Neuronal stem cell (in vitro differentiated cells): ENCODE measurements around the gene PPARGC1A.

Experiments
- DNase-seq: peaks from one replicate; pipeline ENCODE4 v3.0.0-alpha.2; 2013; ENCODE audit warnings: low spot score
- H2AFZ ChIP-seq: one replicate; pipeline ENCODE4 v1.6.1; 2013; ENCODE audit warnings: mild to moderate bottlenecking, low read length, inconsistent platforms
- H2AK5ac ChIP-seq: 2 replicates; pipeline ENCODE4 v1.6.1; 2013; ENCODE audit warnings: low read depth, mild to moderate bottlenecking, inconsistent platforms, low read length, moderate library complexity, mixed read lengths
- H2BK120ac ChIP-seq: 2 replicates; pipeline ENCODE4 v1.6.1; 2013; ENCODE audit warnings: low read depth, mild to moderate bottlenecking, inconsistent platforms, low read length, moderate library complexity, mixed read lengths
- H2BK12ac ChIP-seq: one replicate; pipeline ENCODE4 v1.6.1; 2013; ENCODE audit warnings: low read length, inconsistent platforms
- H2BK15ac ChIP-seq: 2 replicates; pipeline ENCODE4 v1.6.1; 2013; ENCODE audit warnings: mild to moderate bottlenecking, low read length, inconsistent platforms, mixed read lengths
- H2BK5ac ChIP-seq: one replicate; pipeline ENCODE4 v1.6.1; 2013; ENCODE audit warnings: inconsistent platforms, mild to moderate bottlenecking, low read length, moderate library complexity
- H3K14ac ChIP-seq: one replicate; pipeline ENCODE4 v1.6.1; 2013; ENCODE audit warnings: low read length, inconsistent platforms
- H3K18ac ChIP-seq: 2 replicates; pipeline ENCODE4 v1.6.1; 2013; ENCODE audit warnings: low read length, inconsistent platforms
- H3K23ac ChIP-seq: 2 replicates; pipeline ENCODE4 v1.6.1; 2013; ENCODE audit warnings: low read depth, mild to moderate bottlenecking, mixed read lengths, low read length, inconsistent platforms; ENCODE audit not compliant: poor library complexity
- H3K27ac ChIP-seq: replicated peaks from 3 replicates; pipeline ENCODE4 v1.5.1; 2013; ENCODE audit warnings: low read length, inconsistent platforms
- H3K27me3 ChIP-seq, 3 experiments: 2 replicates each; pipeline ENCODE4 v1.6.1; 2013; ENCODE audit warnings: low read length in 3 of 3, mild to moderate bottlenecking in 2 of 3, inconsistent platforms in 1 of 3, low read depth in 1 of 3, mixed read lengths in 1 of 3, moderate library complexity in 1 of 3; ENCODE audit not compliant: control insufficient read depth in 3 of 3, insufficient read depth in 3 of 3
- H3K36me3 ChIP-seq, 2 donors: replicated peaks in 1 of 2; 2 replicates each; pipeline ENCODE4 v1.6.1; 2013; ENCODE audit warnings: low read length in 2 of 2; ENCODE audit not compliant: control insufficient read depth in 2 of 2, insufficient read depth in 2 of 2
- H3K4ac ChIP-seq: 2 replicates; pipeline ENCODE4 v1.6.1; 2013; ENCODE audit warnings: inconsistent platforms, mild to moderate bottlenecking, low read length, moderate library complexity
- H3K4me1 ChIP-seq, 2 donors: 1 replicate in 1 of 2; 2 replicates in 1 of 2; pipeline ENCODE4 v1.6.1; 2013; ENCODE audit warnings: low read length in 2 of 2, low read depth in 1 of 2; ENCODE audit not compliant: control insufficient read depth in 2 of 2, insufficient read depth in 1 of 2
- H3K4me2 ChIP-seq: one replicate; pipeline ENCODE4 v1.6.1; 2013; ENCODE audit warnings: mild to moderate bottlenecking, low read length, inconsistent platforms; ENCODE audit not compliant: insufficient read depth, poor library complexity, severe bottlenecking
- H3K4me3 ChIP-seq, 2 donors: 2 replicates each; pipeline ENCODE4 v1.5.1; 2013; ENCODE audit warnings: low read length in 2 of 2, mild to moderate bottlenecking in 2 of 2, inconsistent platforms in 1 of 2, moderate library complexity in 1 of 2
- H3K79me1 ChIP-seq: one replicate; pipeline ENCODE4 v1.6.1; 2013; ENCODE audit warnings: low read depth, mild to moderate bottlenecking, inconsistent platforms, low read length, moderate library complexity
- H3K9ac ChIP-seq: one replicate; pipeline ENCODE4 v1.6.1; 2013; ENCODE audit warnings: mild to moderate bottlenecking, low read depth, low read length, inconsistent platforms; ENCODE audit not compliant: poor library complexity
- H3K9me3 ChIP-seq, 2 donors: replicated peaks in 1 of 2; 2 replicates each; pipeline versions ENCODE3 to v1.6.1; 2013; ENCODE audit warnings: low read length in 2 of 2, mild to moderate bottlenecking in 2 of 2, inconsistent platforms in 1 of 2, low read depth in 1 of 2, mixed read lengths in 1 of 2, moderate library complexity in 1 of 2; ENCODE audit not compliant: control insufficient read depth in 2 of 2, insufficient read depth in 1 of 2
- H4K8ac ChIP-seq: one replicate; pipeline ENCODE4 v1.6.1; 2013; ENCODE audit warnings: low read depth, mild to moderate bottlenecking, inconsistent platforms, low read length, moderate library complexity
- H4K91ac ChIP-seq: one replicate; pipeline ENCODE4 v1.6.1; 2013; ENCODE audit warnings: low read length, low read depth, mild to moderate bottlenecking, inconsistent platforms; ENCODE audit not compliant: poor library complexity
- WGBS, 2 donors: extraction: QIAGEN DNeasy Blood & Tissue Kit; methylation state at CpG; one replicate each; pipeline ENCODE4 v1.1.7; 2013; ENCODE audit warnings: missing lambda C conversion rate in 2 of 2, mixed read lengths in 1 of 2; ENCODE audit not compliant: insufficient read length in 2 of 2, insufficient replicate concordance in 1 of 2; ENCODE audit errors: extremely low coverage in 2 of 2; 5-methylcytosine and 5-hydroxymethylcytosine counted together

PPARGC1A gene

DNA sequence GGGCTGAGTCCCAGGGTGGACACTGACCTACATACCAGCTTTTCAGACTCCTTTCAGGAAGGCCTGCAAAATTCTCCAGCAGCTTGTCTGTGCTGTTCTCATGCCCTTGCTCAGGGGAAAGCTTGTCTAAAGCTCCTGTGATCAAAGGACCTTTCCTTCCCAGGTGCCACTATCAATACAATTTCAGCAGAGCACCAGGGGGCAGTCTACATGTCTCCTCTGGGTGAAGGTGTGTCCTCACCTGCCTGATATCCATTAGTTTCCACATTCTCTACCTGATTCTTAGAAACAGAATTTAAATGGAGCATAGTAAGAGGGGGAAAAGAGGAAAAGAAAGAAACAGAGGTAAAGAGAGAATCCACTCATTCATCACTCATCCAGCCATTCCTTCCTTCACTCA, 114.2 kb downstream of the PPARGC1A start:
- Histone ChIP-seq H3K9me3 (no peaks in the 10 kb centered on the region), H3K18ac (no peak overlapping the region), H2BK15ac (no peak overlapping the region), H3K36me3 (no peaks in the 10 kb centered on the region), H2BK12ac (no peak overlapping the region), H3K4me3 (no peak overlapping the region), H2AK5ac (no peak overlapping the region), H3K27ac (no peak overlapping the region), H3K9ac (no peak overlapping the region), H3K4me1 (peaks cover 0 to 2% of the 10 kb centered on the region in 2 donors), H2AFZ (no peak overlapping the region), H2BK120ac (no peak overlapping the region), H3K27me3 (no peaks in the 10 kb centered on the region), H3K23ac (no peak overlapping the region), H3K4me2 (no peak overlapping the region), H2BK5ac (no peak overlapping the region), H3K14ac (no peak overlapping the region), H4K91ac (no peak overlapping the region), H4K8ac (no peak overlapping the region), H3K4ac (no peak overlapping the region), H3K79me1 (no peaks in the 10 kb centered on the region)
- DNase-seq: no peak

DNA sequence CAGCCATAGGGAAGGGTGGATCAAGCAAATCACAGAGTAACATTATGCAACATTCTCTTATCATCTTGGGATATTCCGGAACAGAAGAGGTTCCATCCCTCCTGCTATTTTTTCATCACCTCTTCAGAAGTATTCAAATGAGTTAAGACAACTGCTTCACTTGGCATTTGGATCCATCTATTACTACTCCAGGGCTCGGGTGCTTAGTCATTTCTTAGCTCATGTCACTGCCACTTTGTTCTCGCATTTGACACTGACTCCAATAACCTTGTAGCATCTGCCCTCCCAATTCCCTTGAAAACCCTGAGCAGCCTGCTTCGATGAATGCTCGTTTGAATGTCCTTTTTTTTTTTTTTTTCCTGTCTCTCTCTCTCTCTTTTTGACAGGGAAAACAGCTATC, 114.9 kb downstream of the PPARGC1A start:
- Histone ChIP-seq H3K14ac (no peak overlapping the region), H2BK120ac (no peak overlapping the region), H3K18ac (no peak overlapping the region), H2BK12ac (no peak overlapping the region), H3K4me1 (peaks cover 0 to 2% of the 10 kb centered on the region in 2 donors), H3K4me3 (no peak overlapping the region), H2BK5ac (no peak overlapping the region), H4K91ac (no peak overlapping the region), H3K27me3 (no peaks in the 10 kb centered on the region), H2AFZ (no peak overlapping the region), H3K9me3 (no peaks in the 10 kb centered on the region), H2BK15ac (no peak overlapping the region), H3K9ac (no peak overlapping the region), H2AK5ac (no peak overlapping the region), H3K27ac (no peak overlapping the region), H3K23ac (no peak overlapping the region), H3K79me1 (no peaks in the 10 kb centered on the region), H3K36me3 (no peaks in the 10 kb centered on the region), H3K4ac (no peak overlapping the region), H3K4me2 (no peak overlapping the region), H4K8ac (no peak overlapping the region)
- DNase-seq: no peak
- no CpG with 5 or more reads among the region's 5 CpGs for WGBS, 2 donors

DNA sequence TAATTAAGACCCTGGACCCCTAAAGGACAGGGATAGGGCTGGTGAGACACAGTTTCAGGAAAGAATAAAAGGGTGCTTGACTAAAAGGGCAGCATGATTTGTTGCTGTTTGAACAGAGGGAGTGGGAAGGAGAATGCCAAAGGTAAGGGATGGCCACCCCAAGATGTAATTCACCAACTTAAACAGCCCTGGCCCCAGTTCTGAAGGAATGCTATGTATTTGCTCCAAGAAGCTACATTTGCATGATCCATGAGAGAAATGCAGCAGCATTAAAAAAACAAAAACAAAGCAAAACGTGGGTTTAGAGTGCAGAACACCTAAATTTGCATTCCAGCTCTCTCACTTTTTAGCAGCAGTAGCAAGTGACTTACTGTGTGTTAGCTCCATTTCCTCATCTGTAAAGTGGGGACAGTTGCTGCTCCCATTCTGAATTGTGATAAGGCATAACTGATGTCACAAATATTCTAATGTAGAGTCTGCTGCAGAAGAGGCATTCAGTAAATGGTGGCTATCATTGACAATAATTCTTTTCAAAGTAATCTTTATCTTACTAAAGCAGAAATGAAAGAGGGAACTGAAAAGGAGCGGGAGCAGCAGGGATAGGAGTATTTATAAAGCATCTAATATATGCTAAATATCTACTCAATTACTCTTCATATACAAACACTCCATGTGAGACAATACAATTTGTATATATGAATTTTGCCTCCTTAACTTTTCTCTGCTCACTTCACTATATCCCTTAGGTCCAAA, 115.8 kb downstream of the PPARGC1A start:
- Histone ChIP-seq H3K27me3 (no peaks in the 10 kb centered on the region), H3K23ac (no peak overlapping the region), H2BK120ac (no peak overlapping the region), H3K9ac (no peak overlapping the region), H2BK12ac (no peak overlapping the region), H3K4me2 (no peak overlapping the region), H3K27ac (no peak overlapping the region), H2AK5ac (no peak overlapping the region), H3K79me1 (no peaks in the 10 kb centered on the region), H3K9me3 (no peaks in the 10 kb centered on the region), H3K36me3 (no peaks in the 10 kb centered on the region), H4K8ac (no peak overlapping the region), H3K4ac (no peak overlapping the region), H2BK5ac (no peak overlapping the region), H4K91ac (no peak overlapping the region), H2BK15ac (no peak overlapping the region), H3K4me3 (no peak overlapping the region), H3K18ac (no peak overlapping the region), H2AFZ (no peak overlapping the region), H3K14ac (no peak overlapping the region), H3K4me1 (peaks cover 0 to 2% of the 10 kb centered on the region in 2 donors)
- DNase-seq: no peak
- WGBS, 2 donors: no CpG with 5 or more reads among the region's 2 CpGs

DNA sequence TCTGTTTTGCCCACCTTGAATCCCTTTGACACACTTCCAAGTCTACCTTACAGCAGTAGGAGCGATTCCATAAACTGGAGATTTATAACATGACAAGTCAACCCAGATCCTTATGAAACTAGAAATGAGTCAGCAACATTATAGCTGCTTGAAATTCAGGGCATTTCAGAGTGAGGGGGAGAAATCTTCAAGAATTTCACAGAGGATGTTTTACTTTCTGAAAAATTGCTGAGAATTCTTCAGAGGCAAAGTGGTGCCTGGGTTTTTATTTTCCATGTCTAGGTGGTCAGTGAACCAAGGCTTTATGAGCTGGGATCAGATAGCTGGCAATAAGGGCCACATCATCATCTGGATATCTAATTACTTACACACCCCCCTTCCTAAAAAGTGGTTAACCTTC, 119.8 kb downstream of the PPARGC1A start:
- H3K4me1 ChIP-seq: peaks cover 0 to 2% of the 10 kb centered on the region in 2 donors
- H2BK120ac ChIP-seq: no peak overlapping the region
- H2BK12ac ChIP-seq: no peak overlapping the region
- no peak overlapping the region for H3K9ac ChIP-seq
- H3K14ac ChIP-seq: no peak overlapping the region
- H2AK5ac ChIP-seq: no peak overlapping the region
- no peak overlapping the region for H3K4me3 ChIP-seq
- no peaks in the 10 kb centered on the region for H3K36me3 ChIP-seq
- H2BK15ac ChIP-seq: no peak overlapping the region
- H4K91ac ChIP-seq: no peak overlapping the region
- no peaks in the 10 kb centered on the region for H3K27me3 ChIP-seq
- H3K27ac ChIP-seq: no peak overlapping the region
- no peaks in the 10 kb centered on the region for H3K9me3 ChIP-seq
- no peak overlapping the region for H4K8ac ChIP-seq
- no peak overlapping the region for H3K18ac ChIP-seq
- no peak overlapping the region for H3K4ac ChIP-seq
- no peak for DNase-seq
- no peaks in the 10 kb centered on the region for H3K79me1 ChIP-seq
- H2BK5ac ChIP-seq: no peak overlapping the region
- no peak overlapping the region for H3K4me2 ChIP-seq
- H3K23ac ChIP-seq: no peak overlapping the region
- no CpG with 5 or more reads among the region's 1 CpG for WGBS, 2 donors
- H2AFZ ChIP-seq: no peak overlapping the region
